HCT116 (cell line): Measurements from ENCODE around the gene OTOGL.

Experiments
- CBX3 ChIP-seq: IDR thresholded peaks from 2 replicates; pipeline ENCODE4 v1.6.1; 2012; ENCODE audit warnings: low read depth
- CTCF ChIP-seq, 3 experiments: fragments of 200-600 bp in 1 of 3; sonication (generic) in 1 of 3; IDR thresholded peaks in 2 of 3; conservative IDR thresholded peaks in 1 of 3; 2 replicates each; pipeline ENCODE4 v1.5.1; 2012 to 2017; ENCODE audit warnings: low read depth in 2 of 3, low read length in 2 of 3, antibody characterized with exemption in 1 of 3, borderline replicate concordance in 1 of 3, control low read depth in 1 of 3, mild to moderate bottlenecking in 1 of 3, mixed read lengths in 1 of 3, mixed run types in 1 of 3, moderate library complexity in 1 of 3; ENCODE audit not compliant: insufficient read depth in 1 of 3
- EGR1 ChIP-seq: IDR thresholded peaks from 2 replicates; pipeline ENCODE4 v1.6.1; 2012; ENCODE audit warnings: low read depth
- POLR2A ChIP-seq: IDR thresholded peaks from 2 replicates; pipeline ENCODE4 v1.7.0; 2011; ENCODE audit warnings: borderline replicate concordance; ENCODE audit not compliant: insufficient read depth, insufficient read length; ENCODE audit errors: extremely low read depth
- POLR2AphosphoS5 ChIP-seq: IDR thresholded peaks from 2 replicates; pipeline ENCODE4 v1.6.1; 2011; ENCODE audit warnings: mild to moderate bottlenecking, low read depth, low read length, moderate library complexity
- RAD21 ChIP-seq: IDR thresholded peaks from 2 replicates; pipeline ENCODE4 v1.6.1; 2012; ENCODE audit warnings: low read depth, mild to moderate bottlenecking
- YY1 ChIP-seq: IDR thresholded peaks from 2 replicates; pipeline ENCODE4 v1.6.1; 2011; ENCODE audit warnings: low read length, low read depth, moderate library complexity, mild to moderate bottlenecking; ENCODE audit not compliant: insufficient replicate concordance; ENCODE audit errors: extremely low read depth
- ZNF274 ChIP-seq: fragments of 200-500 bp; sonication (Bioruptor generic); IDR thresholded peaks from 2 replicates; pipeline ENCODE4 v1.6.1; 2014; ENCODE audit warnings: mild to moderate bottlenecking, low read depth, low read length, inconsistent platforms

GRCh38 chr12:80293347-80293746, 194.0 kb downstream of the OTOGL start:
- TF ChIP-seq ZNF274 (no peak), EGR1 (no peak), CTCF (IDR thresholded peaks at IDR 0.05 in 2 of 3, conservative IDR thresholded peaks at IDR 0.05 in 1 of 3; ENCODE audit: borderline replicate concordance in 1 of 3, insufficient read depth in 1 of 3, low read depth in 2 of 3, low read length in 2 of 3) (no peak), CBX3 (no peak), POLR2A (no peak), YY1 (no peak), POLR2AphosphoS5 (no peak), RAD21 (no peak)
